HG02885 (cell line): ENCODE results near the gene OR5H1.

Experiments
- ATAC-seq: cut with Tn5 transposase; IDR thresholded peaks from one replicate; pipeline ENCODE4 v1.9.1; 2021; ENCODE audit warnings: mild to moderate bottlenecking; ENCODE audit not compliant: unreplicated experiment, poor library complexity

The OR5H1 gene

DNA sequence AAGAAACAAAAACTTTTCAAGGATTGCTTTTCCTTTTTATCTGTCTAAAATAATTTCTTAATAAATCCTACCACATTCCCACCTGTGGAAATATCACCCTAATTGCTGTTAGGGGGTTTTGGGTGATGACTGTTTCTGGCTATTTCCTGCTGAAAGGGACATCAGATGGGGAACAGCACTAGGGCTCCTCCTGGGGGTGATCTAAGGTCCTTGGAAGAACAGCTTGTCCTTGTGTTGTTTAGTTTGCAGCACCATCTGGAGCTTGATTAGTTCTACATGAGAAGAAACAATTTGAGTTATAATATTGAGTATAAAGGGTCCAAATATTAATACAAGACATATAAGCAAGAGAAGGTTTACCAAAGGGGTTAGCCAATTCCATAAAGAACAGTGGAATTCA, 54.7 kb downstream of the OR5H1 start:
- ATAC-seq, result no peak
